ENCODE data around the gene ST3GAL3.
"Not testable (repeated sequence)": the region's sequence is repeated elsewhere in the genome, so short reads cannot be mapped to it uniquely, and the experiment has no call there.

ST3GAL3 gene

GRCh38 chr1:43824795-43825194, 117.5 kb downstream of the ST3GAL3 start:
- no peak for DNase-seq

GRCh38 chr1:43828574-43828973, 121.2 kb downstream of the ST3GAL3 start:
- no peak for DNase-seq

DNA sequence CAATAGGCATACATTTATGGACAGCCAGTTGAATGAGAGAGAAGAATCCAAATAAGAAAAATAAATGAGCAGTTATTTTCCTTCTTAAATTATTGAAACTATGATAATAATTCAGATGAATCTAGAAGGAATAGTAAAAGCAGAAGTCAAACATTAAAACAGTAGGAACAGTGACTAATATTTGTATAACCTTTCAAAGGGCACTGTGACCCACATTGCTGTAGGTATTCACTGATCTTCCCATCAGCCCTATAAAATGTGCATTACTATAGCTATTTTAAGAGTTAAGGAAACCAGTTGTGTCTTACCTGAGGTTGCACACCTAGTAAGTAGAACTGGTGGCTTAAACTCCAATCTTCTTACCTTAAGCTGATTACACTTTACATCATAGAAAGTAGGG, 123.5 kb downstream of the ST3GAL3 start:
- no peak for DNase-seq

GRCh38 chr1:43831851-43832250, 124.5 kb downstream of the ST3GAL3 start:
- DNase-seq = no peak

DNA sequence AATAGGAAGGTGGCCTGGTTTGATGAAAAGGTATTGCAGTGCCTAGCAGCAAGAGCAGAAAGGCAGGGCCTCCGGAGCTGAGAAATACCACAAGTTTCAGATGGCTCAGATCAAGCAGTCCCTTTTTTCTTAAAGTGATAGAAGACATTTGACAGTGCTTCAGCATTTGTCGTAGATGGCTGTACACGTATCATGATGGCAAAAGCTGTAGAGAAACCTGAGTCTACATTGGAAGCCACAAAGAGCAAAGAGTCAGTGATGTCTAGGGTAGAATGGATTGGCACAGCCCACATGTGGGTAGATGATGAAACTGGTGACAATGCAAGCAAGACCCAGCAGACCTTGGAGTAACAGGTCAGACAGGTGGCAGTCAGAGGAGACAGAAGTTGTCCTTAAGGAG, 124.9 kb downstream of the ST3GAL3 start:
- DNase-seq = no peak

DNA sequence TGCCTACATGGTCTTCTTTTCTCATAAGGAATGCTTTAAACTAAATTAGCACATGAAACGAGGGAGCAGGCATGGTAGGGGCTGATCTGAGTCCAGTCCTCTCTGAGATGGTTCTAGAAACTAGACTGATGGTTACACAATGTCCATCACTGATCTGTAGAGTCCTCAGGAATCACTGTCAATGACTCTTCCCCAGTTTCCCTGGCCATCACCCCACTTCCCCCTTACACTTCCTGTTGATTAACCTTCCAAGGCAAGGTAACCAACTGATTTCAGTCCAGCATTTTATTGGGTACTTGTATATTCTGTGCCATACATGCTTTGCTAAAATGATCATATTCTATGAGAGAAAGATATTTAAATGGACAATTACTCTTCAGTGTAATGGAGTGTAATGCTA, 125.7 kb downstream of the ST3GAL3 start:
- no peak for DNase-seq

- not testable (repeated sequence) for DNase-seq
Observed at GRCh38 chr1:43833902-43834279, 126.6 kb downstream of the ST3GAL3 start.

DNA sequence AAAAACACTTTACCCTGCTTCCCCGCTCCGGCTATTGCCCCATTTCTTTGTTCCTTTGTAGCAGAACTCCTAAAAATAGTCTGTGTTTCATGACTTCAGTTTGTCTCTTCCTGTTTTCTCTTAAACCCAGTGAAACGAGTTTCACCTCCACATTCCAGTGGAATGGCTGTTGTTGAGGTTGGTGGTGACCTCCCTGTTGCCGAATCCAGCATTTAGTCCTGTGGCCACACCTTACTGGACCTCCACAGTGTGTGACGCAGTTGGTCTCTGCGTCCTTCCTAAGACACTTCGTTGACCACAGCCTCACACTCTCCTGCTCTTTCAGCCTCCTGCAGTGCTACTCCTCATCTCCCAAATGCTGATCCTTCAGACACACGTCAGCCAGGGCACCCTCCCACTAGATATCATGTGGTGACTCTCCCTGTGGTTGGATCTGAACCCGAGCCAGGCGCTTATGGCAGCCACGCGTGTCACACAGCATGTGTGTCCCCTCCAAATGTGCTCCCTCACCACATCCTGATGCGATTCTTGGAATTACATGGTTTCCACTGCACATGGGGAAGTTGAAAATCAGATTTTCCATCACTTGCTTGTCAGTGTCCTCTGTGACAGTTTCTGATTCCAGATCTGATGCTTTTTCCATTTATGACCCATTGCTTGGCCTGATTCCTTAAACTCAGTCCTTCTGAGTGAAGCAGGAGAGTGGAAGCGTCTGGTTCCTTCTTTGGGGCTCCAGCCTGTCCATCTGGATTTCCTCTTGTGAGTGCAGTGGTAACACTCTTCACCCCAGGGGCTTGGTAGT, 127.1 kb downstream of the ST3GAL3 start:
- DNase-seq = no peak

DNA sequence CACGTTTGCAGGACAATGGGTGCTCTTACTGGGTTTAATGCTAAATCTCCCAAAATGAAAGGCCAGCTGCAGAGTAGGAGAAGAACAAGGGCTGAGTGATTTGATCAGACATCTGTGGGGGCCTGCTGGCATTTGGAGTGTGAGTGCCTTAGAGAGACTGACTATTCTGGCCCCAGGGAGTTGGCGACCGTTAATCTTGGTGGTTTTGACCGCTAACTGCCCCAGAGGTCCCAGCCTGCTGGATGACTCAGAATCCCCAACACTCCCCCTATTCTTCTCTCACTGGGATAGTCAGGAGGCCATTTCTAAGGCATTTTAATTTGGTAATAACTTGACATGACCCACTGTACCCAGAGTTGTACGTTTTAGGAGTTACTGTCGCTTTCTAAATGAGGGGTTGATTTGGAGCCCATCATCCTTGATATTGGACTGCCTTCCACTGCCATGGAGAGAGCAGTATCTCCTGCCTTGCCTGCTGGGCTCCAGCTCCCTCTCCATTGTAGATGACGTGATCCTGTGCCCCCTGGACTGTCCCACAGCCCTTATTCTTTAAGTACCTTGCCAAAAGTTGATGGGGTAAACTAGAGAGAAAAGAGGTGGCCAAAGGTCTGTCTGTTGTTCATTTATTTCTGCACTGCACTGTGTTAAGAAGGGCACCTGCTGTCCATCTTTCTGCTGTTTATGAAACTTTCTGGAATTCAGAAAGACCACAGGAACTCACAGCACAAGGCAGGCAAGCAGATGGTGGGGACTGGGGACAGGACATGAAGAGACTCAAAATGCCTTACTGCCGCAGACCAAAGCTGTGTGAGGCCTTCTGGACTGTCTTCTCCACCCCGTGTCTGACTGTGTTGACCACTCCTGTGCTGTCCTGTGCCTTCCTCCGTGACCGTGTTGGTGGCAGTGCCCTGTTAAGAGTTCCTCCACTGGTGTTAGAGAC, 128.0 kb downstream of the ST3GAL3 start:
- DNase-seq = no peak

GRCh38 chr1:43836267-43836951, 129.1 kb downstream of the ST3GAL3 start:
- DNase-seq = peak; percentile 99

- no peak for DNase-seq
Observed at GRCh38 chr1:43839056-43839455, 131.7 kb downstream of the ST3GAL3 start.

DNA sequence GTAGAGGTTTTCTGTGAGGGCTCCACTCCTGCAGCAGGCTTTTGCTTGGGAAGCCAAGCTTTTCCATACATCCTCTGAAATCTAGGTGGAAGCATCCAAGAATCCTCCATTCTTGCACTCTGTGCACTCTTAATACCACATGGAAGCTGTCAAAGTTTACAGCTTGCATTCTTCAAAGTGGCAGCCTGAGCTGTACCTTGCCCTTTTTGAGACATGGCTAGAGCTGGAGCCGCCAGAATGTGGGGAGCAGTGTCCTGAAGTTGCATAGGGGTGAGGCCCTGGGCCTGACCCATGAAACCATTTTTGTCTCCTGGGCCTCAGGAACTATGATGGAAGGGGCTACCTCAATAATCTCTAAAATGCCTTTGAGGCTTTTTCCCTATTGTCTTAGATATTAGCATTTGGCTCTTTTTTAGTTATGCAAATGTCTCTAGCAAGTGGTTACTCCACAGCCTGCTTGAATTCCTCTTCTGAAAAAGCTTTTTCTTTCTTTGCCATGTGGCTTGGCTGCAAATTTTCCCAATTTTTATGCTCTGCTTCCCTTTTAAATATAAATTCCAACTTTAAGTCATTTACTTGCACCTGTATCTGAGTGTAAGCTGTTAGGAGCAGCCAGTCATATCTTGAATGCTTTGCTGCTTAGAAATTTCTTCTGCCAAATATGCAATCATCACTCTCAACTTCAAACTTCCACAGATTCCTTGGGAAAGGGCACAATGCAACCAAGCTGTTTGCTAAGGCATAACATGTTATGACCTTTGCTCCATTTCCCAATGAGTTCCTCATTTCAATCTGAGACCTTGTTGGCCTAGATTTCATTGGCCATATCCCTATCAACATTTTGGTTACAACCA, 134.2 kb downstream of the ST3GAL3 start:
- DNase-seq = no peak

GRCh38 chr1:43842175-43842498, 134.8 kb downstream of the ST3GAL3 start:
- DNase-seq = no peak

GRCh38 chr1:43843684-43844083, 136.3 kb downstream of the ST3GAL3 start:
- peak in 1 of 2 experiments; percentile 13 for DNase-seq

- no peak for DNase-seq
Observed at GRCh38 chr1:43844114-43844513, 136.8 kb downstream of the ST3GAL3 start.

DNA sequence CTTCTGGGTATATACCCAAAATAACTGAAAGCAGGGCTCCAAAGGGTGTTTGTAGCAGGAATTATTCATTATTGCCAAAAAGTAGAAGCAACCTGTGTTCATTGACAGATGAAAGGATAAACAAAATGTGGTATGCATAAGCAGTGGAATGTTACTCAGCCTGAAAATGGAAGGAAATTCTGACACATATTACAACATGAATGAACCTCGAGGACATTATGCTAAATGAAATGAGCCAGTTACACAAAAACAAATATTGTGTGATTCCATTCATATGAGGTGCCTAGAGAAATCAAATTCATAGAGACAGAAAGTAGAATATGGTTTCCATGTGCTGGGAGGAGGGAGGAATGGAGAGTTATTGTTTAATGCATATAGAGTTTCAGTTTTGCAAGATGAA, 140.0 kb downstream of the ST3GAL3 start:
- no peak for DNase-seq

- no peak for DNase-seq
Observed at GRCh38 chr1:43847882-43848281, 140.5 kb downstream of the ST3GAL3 start.

- DNase-seq = peak in 1 of 2 experiments; percentile 20
Observed at GRCh38 chr1:43849670-43850069, 142.3 kb downstream of the ST3GAL3 start.

DNA sequence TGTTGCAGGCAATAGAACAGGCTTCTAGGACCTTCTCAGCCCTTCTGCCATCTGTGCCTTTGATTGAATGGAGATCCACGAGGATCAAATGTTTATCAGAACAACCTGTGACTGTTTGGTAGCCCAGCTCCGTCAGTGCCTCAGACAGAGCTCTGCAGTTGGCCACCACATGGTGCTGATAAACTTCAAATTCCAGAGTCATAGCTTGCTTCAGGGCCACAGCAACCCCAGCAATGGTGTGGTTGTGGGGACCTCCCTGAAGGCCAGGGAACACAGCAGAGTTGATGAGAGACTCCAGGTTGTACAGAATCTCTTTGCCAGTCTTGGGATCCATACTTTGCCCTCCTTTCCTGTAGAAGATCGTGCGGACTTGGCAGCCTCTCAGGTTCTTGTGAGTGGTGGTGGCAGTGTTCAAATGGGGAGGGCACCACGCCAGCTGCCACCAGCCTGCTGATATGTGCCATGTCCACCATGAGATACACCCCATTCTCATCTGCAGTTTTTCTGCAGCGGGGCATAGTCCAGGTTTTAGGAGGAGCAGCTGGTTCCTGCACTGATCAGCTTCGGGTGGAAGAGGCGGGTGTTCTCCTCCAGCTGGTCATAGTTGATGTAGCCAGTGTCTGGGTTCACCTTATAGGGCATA, 143.4 kb downstream of the ST3GAL3 start:
- no peak for DNase-seq

- no peak for DNase-seq
Observed at GRCh38 chr1:43851561-43852338, 144.4 kb downstream of the ST3GAL3 start.
